Stimulated activated CD4-positive, alpha-beta T cell treated with anti-CD3 and anti-CD28 coated beads, TNF-alpha, amount 100 ng/mL, for 48 hours (primary cell): ENCODE measurements around the gene SORL1.
"Not testable (repeated sequence)": the region's sequence is repeated elsewhere in the genome, so short reads cannot be mapped to it uniquely, and the experiment has no call there.

ENCODE experiments used
- DNase-seq, 3 donors: peaks; one replicate each; pipeline ENCODE4 v3.0.0-alpha.2; 2020; ENCODE audit warnings: low read depth in 3 of 3

The SORL1 gene, protein sequence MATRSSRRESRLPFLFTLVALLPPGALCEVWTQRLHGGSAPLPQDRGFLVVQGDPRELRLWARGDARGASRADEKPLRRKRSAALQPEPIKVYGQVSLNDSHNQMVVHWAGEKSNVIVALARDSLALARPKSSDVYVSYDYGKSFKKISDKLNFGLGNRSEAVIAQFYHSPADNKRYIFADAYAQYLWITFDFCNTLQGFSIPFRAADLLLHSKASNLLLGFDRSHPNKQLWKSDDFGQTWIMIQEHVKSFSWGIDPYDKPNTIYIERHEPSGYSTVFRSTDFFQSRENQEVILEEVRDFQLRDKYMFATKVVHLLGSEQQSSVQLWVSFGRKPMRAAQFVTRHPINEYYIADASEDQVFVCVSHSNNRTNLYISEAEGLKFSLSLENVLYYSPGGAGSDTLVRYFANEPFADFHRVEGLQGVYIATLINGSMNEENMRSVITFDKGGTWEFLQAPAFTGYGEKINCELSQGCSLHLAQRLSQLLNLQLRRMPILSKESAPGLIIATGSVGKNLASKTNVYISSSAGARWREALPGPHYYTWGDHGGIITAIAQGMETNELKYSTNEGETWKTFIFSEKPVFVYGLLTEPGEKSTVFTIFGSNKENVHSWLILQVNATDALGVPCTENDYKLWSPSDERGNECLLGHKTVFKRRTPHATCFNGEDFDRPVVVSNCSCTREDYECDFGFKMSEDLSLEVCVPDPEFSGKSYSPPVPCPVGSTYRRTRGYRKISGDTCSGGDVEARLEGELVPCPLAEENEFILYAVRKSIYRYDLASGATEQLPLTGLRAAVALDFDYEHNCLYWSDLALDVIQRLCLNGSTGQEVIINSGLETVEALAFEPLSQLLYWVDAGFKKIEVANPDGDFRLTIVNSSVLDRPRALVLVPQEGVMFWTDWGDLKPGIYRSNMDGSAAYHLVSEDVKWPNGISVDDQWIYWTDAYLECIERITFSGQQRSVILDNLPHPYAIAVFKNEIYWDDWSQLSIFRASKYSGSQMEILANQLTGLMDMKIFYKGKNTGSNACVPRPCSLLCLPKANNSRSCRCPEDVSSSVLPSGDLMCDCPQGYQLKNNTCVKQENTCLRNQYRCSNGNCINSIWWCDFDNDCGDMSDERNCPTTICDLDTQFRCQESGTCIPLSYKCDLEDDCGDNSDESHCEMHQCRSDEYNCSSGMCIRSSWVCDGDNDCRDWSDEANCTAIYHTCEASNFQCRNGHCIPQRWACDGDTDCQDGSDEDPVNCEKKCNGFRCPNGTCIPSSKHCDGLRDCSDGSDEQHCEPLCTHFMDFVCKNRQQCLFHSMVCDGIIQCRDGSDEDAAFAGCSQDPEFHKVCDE (N-terminal part only)

DNA sequence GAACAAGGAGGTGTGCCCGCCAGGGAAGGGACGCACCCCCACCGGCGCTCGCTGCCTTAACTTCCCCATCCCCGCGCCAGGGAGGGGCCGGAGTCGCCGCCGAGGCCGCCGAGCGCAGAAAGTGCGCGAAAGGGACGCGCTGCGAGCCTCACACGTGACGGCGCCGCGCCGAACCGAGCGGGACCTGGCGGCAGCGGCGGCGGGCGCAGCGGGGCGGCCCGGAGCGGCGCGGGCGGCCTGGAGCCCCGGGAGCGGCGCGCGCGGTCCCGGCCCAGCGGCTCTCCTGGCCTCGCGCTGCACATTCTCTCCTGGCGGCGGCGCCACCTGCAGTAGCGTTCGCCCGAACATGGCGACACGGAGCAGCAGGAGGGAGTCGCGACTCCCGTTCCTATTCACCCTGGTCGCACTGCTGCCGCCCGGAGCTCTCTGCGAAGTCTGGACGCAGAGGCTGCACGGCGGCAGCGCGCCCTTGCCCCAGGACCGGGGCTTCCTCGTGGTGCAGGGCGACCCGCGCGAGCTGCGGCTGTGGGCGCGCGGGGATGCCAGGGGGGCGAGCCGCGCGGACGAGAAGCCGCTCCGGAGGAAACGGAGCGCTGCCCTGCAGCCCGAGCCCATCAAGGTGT lies at the start of gene SORL1:
TSS of gene SORL1 (plus strand) at position 329 of the 623 bp plus-strand sequence. CDS start at position 347, 18 bp downstream.
- DNase-seq: peak; percentile 55 to 74 (median 61)

DNA sequence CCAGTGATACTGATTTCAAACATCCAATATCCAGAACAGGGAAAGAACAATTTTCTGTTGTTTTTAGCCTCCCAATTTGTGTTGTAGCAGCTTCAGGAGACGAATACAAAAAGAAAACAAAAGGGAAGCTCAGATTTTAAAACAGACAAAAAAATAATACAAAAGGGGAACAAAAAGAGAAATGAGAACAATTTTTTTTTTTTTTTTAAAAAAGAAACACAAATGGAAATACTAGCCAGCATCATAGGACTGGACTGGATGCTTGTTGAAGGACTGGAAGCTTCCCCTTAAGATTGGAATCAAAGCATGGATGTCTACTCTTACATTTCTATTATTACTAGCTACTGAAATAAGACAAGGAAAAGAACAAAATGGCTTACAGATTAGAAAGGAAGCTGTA lies 46.5 kb upstream of the SORL1 start:
- DNase-seq: no peak

DNA sequence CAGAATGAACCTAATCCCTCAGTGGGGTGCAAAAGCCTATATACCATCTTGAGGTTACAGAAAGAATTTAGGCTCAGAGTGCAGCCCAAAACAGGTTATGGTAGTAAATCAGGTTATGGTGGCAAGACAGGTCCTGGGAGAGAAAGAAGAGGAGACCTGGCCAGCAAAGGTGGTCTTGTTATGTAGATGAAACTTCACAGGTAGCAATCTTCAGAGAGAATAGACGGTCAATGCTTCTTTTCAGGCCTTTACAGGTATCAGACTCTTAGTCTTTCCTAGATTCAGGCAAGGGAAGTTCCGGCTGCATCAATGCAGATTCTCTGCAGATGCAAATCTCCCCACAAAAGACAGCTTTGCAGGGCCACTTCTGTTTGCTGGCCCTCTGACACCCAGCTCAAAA lies 45.8 kb upstream of the SORL1 start:
- DNase-seq: no peak

DNA sequence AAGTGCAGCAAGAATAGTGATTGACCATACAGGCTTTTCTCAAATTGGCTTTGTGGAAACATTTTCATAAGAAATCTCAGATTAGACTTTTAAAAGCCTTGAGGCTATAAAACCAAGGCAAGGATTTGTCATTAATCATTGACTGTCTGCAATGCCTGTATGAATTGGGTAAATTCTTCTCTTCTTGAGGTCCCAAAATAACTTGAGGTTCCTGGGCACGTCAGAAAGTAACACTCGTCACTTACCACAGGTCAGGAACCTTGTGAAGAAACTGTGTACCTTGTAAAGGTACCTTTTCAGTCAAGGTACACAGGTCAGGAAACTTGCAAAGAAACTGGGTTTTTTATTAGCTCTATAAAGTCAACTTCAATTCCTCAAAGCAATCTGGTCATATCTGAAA lies 43.3 kb upstream of the SORL1 start:
- DNase-seq: no peak

DNA sequence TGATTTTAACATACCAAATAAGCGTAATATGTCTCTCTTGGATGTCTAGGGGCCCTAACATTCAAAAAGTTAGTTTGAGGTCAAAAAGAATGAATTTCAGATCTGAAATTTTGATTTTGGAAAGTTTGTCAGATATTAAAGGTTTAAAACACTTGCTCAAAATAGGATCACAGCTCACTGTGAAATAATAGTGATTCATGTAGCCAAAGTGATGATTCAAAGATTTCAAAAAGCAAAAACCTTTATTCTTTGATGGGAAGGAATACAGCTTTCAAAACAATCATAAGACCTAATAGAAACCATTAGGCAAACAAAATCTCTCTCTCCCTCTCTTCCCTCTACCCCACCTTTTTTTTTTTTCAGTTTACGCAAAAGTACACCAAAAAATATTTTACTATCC lies 42.1 kb upstream of the SORL1 start:
- not testable (repeated sequence) for DNase-seq

DNA sequence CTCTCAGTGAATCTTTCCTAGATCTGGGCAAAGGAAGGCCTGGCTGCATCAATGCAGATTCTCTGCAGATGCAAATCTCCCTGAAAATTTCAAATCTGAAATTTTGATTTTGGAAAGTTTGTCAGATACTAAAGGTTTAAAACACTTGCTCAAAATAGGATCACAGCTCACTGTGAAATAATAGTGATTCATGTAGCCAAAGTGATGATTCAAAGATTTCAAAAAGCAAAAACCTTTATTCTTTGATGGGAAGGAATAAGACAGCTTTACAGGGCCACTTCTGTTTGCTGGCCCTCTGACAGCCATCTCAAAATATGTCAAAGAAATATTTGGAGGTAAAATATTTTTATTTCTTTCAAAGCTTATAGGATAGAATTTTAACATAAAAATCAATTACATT lies 40.8 kb upstream of the SORL1 start:
- not testable (repeated sequence) for DNase-seq

DNA sequence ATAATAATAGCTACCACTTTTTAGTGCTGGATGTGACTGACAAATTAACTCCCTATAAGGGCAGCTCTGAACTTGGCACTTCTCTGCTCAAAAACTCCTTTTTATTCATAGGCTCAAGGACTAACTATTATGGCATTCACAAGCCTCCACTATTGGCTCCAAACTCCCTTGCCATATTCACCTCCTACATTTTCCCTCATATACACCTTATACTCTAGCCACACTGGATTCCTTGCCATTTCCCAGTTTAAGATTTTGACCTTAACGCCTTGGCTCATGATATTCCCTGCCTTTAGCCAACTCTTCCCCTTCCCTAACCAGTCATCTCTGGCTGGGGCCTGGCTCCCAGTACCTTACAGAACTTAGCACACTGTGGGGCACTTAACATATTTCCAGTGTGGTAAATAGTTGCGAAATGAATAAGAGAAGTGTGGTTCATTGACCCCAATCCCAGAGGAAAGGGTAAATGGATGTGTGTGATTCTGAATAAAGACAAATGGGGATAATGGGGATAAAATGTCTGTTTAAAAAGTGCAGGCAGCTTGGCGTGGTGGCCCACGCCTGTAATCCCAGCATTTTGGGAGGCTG lies 40.0 kb upstream of the SORL1 start:
- DNase-seq: no peak

DNA sequence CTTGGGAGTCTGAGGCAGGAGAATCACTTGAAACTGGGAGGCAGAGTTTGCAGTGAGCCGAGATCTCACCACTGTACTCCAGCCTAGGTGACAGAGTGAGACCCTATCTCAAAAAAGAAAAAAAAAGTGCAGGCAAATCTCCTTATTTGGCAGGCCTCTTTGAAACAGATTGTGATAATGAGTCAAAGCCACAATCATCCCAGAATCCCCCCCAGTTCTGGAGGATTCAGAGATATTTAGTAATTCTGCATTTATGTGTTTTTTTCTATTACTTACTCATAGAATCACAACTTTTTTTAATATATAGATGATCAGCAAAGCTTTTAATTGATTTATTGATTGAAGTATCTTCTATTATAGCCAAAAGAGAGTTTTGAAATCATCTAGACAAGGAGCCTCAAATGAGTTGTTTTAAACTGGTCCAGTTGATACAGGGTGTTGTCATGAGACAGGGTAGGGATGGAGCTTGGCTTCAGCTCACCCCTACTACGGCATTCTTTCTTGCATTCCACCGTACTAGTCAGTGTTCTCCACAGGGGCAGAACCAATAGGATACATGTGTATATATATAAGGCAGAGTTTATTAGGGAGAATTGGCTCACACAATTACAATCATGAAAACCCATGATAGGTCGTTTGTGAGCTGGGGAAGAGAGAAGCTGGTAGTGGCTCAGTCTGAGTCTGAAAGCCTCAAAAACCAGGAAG lies 39.3 kb upstream of the SORL1 start:
- no peak for DNase-seq

DNA sequence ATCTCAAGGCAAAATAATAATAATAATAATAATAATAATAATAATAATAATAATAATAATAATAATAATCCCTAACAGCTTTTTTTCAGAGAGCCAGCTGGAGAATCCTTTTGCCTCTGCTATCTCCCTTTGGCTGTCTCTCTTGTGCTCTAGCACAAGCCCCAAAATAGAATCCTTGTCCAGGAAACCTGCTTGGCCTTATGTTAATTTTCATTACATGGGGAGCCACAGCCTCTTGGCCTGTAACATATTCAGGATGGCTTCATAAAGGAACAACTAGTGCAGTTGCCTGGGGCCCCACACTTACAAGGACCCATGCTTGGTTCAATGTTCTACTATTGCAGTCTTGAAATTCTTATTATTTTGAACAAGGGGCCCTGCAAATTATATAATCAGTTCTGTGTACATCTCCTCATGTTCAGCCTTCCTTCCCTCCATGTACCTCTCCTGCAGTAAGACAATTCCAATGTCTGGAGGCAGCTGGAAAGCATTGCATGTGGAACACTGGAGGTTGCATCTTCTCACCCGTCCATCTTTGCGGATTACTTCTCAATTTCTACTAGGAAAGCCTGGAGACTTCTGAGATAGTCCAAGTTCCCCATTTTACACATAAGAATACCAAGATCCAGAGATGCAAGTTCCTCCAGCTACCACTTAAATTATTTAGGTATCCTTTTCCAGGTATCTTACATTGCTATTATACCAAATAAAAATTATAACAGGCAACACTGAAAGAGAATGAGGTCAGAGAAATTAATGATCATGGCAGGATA lies 37.8 kb upstream of the SORL1 start:
- DNase-seq: no peak

DNA sequence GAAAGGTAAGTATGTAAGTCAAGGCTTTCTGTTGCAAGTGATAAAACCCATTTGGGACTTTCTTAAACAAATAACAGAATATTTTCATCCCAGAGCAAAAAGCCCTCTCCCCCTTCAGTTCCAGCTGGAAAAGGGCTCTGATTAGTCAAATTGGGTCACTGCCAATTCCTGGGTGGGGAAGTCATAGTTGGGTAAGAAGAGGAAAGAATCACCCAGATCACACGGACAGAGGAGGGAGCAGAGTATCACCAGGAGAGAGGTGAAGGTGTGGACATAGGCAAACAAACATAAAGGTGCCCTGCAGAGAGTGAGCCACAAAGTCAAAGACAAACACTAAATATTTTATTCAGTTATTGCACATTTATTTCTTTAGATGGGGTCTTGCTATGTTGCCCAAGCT lies 36.3 kb upstream of the SORL1 start:
- no peak for DNase-seq

DNA sequence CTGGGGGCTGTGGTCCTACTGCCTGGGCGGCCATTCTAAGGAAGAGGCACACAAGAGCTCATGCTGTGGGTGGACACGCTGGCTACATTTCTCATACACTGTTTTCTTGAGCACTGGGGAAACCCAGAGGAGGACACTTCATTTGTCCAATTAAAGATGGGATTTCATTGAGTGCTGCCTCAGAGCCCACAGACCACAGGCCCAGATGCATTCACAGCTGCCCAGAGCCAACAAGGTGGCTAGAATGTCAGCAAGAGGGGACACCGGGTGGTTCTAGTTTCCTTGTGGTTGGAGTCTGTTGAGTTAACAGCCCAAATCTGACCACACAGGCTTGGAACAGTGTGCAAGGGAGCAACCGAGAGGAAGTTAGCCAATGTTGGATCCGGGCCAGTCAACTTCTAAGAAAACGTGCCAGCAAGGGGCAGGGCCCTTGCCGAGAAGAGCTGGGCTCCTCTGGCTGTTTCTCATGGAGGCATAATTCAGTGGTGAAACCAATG lies 35.0 kb upstream of the SORL1 start:
- peak; percentile 31 to 40 (median 40) for DNase-seq

DNA sequence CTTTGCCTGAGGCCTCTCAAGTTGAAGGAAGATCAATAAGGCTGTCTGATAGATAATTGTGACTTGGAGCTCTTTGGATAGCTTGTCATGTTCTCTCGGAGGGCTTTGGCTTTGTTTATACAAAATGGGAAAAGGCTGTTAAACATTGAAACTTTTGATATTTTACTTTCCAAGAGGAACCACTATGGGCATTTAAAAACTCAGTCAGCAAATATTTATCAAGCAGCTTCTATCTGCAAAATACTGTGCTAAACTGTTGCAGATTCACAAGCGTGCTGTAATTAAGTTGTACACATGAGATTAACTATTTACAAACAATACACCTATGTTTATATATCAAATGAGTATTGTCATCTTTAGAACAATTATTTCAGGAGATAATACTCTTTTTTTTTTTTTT lies 34.5 kb upstream of the SORL1 start:
- DNase-seq: no peak

DNA sequence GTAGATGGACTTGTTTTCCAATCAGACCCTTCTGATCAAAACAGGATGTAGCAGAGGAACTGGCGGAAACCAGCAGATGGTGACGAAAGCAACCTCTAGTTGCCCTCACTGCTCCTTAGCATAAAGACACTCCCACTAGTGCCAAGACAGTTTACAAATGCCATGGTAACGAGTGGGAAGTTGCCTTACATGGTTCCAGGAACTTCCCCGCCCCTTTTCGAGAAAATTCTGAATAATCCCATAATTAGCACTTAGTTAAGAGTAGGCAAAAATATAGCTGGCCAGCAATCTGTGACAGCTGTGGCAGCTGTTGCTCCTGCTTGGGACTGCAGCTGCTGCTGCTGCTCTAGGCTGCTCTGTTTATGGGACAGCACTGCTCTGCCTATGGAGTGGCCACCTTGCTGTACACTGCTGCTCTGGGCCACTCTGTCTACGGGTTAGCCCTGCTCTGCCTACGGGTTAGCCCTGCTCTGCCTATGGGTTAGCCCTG lies 33.4 kb upstream of the SORL1 start:
- no peak for DNase-seq

DNA sequence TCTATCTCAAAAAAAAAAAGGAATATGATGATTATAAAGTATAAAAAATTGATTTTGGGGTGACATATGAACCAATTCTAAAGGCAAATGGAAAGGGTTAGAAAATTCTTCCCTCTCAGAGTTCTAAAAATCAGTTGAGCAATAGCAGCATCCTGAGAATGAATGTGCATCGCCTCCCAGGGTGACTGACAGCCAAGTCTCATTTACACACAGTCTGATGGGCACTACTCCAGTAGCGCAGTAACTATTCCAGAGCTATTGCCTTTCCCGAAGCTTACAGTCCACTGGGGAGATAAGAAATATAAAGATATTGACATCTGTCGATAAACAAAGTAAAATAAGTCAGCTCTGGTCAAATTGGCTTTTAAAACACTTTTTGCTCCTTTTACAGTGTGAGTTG lies 32.3 kb upstream of the SORL1 start:
- no peak for DNase-seq

DNA sequence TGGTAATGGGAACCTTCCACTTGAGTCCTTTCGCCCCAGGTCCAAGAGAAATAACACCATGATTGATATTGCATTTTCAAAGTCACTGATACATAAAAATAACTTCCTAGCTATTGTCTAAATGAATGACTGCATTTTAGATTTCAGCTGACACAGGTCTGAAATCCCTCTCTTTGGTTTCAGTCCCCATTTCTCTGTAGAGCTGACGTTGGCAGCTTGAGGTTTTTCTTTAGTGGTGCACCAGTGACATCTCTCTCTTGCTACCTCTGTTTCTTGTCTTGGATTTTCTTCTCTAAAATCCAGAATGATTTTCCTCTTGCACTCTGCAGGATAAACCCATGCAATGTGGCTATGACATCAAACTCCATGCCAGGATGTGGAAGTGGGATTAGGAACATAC lies 31.7 kb upstream of the SORL1 start:
- DNase-seq: no peak

DNA sequence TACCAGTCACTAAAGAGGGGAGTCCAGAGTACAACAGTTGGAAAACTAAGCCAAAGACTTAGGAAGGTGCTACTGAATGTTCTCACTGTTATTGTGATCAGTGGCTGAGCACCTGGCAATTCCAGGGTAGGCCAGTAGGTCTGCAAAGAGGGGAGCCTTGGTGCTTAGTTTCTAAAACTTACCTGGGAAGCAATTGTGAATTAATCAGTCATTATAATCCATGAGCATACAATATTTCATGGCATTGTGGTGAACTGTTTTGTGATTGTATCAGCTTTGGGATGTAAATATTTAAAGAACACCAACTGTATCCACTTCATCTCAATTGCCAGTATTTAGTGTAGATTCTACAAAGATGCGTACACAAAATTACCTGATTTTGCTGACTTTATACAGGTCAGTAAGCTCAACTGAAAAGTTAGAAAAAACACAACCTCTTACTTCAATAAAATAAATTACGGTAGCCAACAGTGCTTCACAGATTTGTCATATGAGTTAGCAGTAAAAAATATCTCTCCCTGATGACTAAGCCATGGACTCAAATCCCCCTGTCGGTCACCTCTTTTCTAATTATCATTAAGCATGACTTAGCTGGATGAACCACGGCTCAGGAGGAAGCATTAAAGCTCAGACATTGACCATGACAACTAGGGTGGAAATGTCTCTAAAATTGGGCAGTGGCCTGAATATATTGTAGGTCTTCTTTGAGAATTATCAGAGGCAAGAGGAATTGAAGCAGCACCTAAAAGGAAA lies 30.8 kb upstream of the SORL1 start:
- DNase-seq: no peak

DNA sequence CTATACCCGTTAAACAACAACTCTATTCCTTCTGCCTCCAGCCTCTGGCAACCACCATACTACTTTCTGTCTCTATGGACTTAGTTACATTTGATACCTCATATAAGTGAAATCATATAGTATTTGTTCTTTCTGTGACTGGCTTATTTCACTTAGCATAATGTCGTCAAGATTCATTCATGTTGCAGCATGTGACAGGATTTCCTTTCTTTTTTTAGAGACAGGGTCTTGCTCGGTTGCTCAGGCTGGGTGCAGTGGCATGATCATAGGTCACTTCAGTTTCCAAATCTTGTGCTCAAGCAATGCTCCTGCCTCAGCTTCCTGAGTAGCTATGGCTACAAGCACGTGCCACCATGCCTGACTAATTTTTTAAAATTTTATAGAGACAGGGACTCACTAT lies 29.4 kb upstream of the SORL1 start:
- DNase-seq: no peak

DNA sequence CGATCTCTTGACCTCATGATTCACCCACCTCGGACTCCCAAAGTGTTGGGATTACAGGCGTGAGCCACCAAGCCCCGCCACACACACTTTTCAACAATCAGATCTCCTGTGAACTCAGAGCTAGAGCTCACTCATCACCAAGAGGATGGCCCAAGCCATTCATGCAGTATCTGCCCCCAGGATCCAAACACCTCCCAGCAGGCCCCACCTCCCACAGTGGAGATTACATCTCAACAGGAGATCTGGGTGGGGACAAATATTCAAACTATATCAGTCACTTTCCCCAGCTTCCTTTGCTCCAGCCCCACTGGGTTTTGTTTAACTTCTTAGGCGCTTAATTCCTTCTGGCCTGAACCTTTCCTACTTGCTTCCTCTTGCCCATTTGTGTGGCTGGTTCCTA lies 26.3 kb upstream of the SORL1 start:
- no peak for DNase-seq
